ENCODE data around the gene PHACTR2.

Gene PHACTR2

DNA sequence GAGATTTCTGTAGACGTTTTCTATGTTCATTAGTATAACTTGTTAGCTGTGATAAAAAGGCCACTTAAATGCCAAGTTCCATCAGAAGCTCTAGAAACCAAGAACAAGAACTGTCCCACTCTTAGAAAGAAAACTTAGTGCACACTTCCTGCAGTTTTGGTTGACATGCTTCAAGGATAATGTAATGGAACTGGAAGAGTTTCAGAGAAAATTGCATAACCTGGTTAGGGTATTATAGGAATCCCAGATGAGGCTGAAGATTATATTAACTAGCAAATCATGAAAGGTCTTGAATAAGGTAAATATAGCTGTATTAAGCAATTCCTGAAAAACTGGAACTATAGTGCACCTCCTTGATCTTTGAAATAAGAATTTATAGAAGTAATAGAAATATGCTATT is 1.8 kb upstream of the PHACTR2 start:
- no peak for DNase-seq

DNA sequence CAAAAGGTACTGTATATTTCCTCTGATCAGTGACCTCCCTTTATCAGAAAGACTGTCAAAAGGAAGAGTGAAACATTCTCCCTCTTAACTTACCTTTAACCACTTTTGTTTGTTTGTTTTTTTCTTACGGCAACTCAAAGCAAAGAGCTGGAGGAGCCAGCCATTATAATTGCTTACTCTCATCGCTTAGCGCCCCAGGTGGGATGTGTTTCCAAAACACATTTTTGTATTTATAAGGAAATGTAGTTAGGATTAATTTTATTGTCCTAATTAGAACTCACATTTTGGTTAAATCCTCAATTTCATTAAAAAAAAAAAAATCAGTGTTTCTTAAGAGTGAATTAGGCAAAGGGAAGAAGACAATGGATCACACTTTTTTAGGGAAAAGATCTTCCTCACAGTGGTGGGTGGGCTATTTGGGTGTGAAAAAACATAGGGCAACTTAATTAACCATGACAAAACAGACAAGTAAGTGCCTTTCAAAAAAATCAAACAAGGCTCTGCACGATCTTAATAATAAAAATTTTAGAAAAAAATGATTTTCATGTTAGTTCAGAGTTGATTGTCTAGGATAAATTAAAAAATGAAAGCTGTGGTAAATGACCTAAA is 1.2 kb upstream of the PHACTR2 start:
- no peak for DNase-seq

DNA sequence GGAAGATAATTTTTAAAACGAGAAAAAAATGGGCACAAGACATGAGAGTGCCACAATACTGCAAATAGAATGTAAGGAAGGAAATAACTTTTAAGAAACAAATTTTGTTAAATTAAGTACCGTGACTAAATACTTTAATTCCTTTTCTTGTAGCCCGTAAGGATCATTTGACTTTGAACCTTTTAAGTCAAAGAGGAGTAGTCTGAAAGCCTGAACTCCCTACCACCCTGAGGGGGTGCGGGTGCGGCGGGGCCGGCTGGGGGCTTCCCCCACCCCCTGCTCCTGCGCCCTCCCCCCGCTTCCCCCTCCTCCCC is 231 bp upstream of the PHACTR2 start:
- DNase-seq, result no peak

DNA sequence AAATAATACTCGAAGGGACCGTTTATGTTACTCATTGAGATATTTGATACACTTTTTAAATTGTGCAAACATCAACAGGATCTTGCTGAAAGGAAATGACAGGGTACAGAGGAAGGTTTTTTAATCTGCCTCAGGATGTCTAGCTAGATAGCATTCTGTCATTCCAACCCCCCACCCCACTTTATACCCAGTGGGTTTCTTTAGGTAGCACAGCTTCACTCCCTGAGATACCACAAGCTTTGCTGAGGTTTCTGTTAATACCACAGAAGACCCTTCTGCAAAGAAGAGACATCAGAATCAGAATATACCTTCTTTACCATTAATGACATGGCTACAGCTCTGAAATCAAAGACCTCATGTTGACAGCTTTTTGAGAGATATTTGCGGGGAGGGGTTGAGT is 1.3 kb downstream of the PHACTR2 start:
- no peak for DNase-seq

DNA sequence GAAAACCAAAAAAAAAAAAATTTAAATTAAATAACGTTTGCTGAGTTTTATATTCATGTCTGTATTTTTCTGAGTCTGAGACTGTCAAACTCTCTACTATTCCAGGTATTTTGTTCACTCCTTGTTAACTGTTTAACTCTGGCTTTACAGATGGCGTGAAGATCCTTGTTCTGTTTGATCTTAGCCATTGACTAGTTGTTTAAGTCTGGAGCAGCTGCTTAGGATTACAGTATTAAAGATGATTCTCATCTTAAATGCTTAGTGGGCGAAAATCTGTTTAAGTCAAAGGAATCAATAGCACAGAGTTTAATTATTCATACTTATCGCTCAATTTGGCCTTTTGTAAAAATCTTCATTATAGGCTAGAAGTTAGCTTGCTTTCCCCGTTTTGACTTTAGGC is 2.4 kb downstream of the PHACTR2 start:
- no peak for DNase-seq

DNA sequence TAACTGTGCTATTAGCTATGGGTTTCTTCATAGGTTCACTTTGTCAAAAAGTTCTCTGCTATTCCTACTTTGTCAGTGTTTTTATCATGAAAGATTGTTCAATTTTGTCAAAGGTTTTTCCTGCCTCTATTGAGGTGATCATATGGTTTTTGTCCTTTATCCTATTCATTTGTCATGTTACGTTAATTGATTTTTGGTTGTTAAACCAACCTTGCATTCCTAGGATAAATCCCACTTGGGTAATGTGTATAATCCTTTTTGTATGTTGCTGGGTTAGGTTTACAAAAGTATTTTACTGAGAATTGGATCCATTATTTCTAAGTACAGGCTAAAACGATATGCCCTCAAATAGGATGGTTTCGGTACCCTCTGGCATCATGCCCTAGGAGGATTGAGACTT is 5.0 kb downstream of the PHACTR2 start:
- no peak for DNase-seq

DNA sequence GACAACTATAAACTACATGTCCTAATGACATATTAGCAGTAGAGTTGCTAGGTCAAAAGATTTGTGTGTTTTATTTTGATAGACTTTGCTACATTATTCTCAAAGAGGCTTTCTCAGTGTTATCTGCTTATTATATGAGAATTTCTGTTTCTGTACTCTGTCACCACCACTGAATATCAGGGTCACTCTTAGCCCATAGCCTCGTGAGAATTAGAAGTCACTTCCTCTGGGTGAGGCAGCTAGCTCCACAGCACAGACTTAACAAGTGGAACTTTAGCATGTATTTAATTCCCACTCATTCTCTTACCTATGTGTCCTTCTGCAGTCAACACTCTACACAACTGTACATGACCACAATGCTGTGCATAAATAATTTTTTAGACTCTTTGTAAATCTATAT is 6.7 kb downstream of the PHACTR2 start:
- DNase-seq, result no peak

DNA sequence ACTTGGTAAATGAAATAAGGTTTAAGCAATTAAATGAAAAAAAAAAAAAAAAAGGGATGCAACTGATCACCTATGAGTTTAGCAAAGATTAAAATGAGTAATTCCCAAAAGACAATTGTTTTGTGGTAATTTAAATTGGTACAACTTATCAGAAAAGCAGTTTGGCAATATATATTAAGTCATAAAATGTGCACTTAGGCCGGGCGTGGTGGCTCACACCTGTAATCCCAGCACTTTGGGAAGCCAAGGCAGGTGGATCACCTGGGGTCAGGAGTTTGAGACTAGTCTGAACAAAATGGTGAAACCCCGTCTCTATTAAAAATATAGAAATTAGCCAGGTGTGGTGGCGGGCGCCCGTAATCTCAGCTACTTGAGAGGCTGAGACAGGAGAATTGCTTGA is 7.9 kb downstream of the PHACTR2 start:
- DNase-seq, result no peak

DNA sequence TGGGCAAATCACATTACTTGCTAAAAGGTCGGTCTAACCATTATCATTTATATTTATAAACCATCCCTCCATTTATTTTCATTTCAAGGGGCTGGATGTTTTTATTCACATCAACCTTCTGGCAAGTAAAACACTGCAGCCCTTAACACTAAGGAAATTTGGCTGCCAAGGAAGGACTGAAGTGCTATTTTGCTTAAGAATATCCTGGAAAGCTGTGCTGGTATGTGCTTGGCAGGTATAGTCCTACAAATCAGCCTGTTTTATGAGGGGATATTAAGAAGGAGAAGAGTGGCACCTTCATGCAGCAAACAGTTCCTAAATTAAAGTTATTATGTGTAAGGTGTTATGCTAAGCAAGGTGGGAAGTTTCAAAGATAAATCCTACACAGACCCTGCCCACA is 9.8 kb downstream of the PHACTR2 start:
- DNase-seq, result no peak

DNA sequence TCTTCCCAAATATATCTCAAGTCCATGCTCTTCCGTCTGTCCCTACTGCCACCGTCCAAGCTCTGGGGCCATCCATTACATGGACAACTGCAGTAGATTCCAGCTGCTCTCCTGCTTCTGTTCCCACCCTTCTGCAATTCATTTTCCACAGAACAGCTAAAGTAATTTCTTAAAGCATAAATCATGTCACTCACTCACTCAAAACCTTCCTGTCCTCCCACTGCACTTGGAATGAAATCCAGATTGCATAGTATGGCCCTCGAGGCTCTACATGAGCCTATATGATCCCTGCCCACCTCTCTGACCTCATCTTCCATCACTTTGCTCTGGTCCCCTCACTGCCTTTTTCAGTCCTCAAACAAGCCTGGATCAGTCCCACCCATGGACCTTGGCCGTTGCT is 10.9 kb downstream of the PHACTR2 start:
- no peak for DNase-seq

DNA sequence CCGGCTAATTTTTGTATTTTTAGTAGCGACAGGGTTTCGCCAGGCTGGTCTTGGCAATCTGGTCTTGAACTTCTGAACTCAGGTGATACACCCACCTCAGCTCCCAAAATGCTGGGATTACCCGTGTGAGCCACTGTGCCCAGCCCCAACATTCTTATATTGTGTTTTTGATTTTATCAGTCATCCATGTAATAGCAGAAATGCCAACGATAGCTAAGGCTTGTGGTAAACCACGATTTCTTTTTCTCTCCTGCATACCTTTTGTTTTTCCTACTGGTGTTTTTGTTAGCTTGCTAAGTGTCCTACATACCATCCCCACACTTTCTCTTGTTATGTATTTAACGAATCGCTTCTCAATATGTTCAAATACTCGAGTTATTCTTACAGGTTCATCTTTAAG is 12.1 kb downstream of the PHACTR2 start:
- DNase-seq, result no peak

DNA sequence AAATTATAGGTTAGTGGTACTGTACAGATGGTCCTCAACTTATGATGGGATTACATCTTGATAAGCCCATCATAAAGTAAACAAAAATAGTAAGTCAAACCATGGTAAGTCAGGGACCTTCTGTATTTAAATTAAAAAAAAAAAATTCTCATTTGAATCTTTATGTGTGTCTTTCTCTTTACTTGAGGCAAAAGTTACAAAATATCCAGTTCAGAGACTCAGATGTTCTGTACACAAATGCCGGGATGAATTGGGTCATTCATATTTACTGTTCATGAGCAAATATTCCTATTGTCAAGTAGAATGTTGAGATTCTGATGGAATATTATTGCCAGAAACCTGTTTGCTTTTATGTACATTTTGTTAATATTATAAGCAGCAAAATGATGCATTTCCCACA is 13.4 kb downstream of the PHACTR2 start:
- no peak for DNase-seq

DNA sequence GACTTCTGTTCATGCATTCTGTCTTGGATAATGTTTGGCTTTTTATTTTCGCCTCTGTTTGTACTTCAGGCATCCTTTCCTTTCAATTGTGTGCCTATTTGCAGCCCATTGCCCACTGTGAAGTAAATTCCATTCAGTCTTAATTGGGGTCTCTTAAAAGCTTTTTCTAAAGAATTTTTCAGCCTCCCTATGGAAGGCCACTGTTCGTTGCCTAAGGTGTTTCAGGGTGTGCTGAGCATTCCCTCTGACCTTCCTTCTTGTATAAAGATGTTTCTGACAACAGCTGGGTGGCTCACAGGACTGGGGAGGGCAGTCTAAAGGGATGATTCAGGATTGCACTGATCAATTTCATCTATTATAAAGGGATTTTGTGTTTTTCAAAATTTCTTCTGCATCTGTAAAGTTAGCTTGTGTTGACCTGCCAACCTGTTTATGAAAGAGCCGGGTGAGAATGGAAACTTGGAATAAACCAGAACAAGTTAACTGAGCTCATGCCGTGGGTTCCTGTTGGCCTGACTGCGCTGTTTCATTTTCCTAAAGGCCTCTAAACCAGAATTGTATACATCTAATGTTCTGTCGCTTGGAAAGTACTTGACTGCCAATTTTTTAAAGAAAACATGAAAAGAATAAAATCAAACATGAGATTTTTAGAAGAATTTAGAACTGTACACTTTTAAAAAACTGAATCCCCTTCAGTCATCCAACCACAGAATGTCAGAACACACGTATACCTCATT is 14.3 kb downstream of the PHACTR2 start:
- no peak for DNase-seq

DNA sequence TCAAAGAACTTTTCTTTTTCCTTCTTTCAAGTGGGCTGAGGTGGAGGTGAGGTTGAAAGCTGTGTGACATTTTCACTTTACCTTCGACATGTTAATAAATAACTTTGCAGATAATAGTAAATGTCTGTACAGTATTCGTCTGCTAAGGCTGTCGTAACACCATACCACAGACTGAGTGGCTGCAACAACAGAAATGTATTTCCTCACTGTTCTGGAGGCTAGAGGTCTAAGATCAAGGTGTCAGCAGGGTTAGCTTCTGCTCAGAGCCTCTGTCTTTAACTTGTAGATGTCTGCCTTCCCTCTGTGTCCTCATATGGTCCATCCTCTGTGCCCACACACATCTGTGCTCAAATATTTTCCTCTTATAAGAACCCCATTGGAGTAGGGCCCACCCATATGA is 14.9 kb downstream of the PHACTR2 start:
- no peak for DNase-seq

DNA sequence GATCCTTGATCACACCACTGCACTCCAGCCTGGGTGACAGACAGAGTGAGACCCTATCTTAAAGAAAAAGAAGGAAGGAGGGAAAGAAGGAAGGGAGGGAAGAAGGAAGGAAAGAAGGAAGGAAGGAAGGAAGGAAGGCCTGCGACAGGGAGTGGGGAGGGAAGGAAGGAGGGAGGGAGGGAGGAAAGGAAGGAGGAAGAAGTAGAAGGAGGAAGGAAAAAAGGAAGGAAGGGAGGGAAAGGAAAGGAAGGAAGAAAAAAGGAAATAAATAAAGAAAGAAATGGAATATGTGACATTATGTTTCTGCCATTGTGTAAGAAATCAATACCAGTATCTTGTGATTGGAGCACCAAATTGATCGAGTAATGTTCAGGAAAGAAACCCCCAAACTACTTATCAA is 16.2 kb downstream of the PHACTR2 start:
- DNase-seq, result no peak

DNA sequence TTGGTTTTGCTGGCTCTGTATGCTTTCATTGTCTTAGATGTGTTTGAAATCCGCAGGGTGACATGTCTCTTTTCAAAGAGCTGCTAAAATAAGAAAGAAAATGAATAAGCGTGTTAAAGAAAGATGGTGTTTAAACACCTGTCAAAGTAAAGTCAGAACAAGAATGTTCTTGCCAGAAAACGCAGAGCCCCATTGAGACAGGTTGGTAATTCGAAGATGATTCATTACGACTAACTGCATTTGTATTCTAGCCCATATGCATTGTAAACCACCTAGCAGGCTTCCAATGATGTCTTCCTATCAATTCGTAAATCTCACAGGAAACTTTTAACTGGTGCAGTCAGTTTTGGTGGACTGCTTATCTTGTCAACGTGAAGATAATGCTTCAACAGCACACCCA is 16.8 kb downstream of the PHACTR2 start:
- no peak for DNase-seq

DNA sequence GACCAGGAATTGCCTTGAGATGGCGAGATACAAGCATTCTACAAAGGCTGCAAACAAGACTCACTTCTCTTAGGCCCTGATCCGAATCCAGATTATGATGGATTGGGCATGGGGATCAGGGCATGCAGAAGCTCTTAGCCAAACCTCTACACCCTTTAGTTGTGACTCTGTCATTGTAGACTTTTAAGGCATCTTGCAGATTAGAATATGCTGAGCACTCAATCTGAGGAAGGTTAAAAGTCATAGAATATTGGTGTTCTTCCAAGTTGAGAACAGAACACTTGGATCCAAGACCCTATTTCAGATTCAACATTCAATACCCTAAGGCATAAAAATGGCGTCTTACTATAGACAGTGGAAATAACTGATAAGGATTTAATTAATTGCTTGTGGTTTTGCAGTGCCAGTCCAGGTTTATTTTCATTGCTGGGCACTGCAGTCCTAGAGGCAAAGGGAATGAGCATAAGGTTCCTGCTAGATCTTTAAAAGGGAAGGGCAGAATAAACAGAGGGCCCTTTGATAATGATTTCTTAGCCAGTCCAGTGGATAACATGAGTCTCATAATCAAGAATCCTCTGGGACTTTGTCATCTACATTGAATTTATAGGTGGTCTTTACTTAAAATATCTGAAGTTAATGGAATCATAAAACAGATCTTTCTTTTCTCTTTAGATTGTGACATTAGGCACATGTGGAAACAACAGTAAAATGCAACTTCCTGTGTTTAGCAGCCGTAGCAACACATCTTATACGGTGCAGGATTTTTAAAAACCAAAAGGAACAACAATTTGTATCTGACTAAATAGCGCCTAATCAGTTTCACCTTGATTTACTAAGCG is 17.6 kb downstream of the PHACTR2 start:
- no peak for DNase-seq

DNA sequence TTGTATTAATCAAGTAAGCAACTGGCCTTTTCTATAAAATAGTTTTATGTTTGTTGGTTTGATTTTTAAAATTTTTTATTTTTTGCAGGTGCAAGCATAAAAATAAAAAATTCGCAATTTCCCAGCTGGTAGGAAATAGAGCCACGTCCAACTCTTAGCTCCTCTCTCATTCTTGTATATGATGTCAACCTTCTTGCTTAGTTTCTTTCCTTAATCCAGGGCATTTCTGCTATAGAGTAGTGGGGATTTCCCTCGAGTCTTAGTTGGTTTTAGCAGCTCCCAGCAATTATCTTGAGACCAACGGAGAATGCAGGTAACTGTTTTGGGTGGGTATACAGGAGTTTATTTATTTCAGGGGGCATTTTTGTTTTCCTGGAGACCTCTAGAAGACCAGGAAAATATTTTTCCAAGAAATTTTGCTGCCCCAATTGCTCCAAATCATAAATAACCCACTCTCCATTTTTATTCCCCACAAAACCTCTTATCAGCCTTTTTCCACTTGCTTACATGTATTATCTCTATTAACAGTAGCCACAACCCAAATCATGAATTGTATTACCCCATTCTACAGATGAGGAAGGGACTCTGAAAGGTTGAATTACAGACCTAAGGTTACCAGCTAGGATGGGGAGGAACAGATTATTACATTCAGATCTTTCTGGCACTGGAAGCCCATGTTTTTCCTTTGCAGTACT is 18.4 kb downstream of the PHACTR2 start:
- DNase-seq, result no peak

DNA sequence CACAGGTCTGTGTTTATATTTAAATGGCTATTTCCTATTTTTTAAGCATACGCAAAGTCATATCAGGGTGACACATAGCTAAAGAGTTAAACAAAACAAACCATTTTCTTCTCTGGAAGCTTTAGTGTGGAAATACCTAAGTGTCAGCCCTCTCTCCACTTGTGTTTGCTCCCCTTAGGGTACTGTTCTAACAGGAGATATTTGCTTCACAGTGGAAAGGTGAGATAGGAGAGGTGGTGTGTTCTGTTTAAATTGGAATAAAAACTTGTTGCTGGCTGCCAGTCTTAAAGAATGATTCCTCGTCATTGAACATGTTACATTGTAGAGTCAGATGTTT is 18.9 kb downstream of the PHACTR2 start:
- no peak for DNase-seq

DNA sequence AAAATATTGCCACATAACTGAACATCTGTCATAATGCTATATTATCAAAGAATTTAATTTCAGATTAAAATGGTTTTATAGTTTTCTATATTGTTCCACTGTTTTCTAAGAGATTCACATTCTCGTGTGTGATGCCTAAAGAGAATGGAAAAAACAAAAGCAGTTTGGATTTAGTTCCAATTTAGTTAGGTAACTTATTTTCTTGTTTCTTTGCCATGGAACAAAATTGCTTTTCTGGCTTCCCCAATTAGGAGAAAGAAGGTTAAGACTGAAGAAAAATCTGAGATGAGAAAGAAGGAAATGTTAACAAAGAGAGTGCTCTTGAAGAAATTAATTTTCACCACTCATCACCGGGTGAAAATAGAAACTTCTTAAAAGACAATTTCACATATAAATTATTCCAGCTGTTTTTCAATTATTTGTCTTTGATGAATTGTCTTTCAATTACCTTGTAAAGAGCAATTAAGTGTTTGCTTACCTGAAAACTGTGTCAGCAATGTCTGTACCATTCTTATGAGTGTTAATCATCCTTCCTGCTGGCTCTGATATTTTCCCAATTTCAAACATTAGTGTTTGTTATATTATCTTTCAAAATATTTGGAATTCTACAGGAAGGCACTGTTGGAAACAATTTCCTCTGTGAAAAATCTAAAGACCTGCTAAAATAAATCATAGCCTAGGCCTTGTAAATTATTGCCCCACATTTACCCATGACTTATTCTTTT is 19.5 kb downstream of the PHACTR2 start:
- DNase-seq, result no peak

DNA sequence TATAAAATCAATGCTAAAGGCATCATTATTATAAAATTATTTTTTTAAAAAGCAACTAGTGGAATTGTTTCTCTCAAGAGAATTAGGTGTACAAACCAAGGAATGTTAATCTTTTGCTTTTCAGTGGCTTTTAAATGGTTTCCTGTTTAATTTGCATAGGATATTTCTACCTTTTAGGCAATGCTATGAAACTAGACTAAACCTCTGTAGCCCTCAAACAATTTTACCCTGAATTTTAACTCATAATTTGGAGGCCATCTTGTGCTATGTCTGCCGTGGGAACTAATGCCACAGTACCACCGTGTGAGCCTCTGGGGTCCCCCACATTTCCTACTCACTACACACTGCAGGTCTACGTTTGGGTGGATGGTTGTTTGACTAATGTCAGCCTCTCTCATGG is 20.6 kb downstream of the PHACTR2 start:
- DNase-seq, result no peak

DNA sequence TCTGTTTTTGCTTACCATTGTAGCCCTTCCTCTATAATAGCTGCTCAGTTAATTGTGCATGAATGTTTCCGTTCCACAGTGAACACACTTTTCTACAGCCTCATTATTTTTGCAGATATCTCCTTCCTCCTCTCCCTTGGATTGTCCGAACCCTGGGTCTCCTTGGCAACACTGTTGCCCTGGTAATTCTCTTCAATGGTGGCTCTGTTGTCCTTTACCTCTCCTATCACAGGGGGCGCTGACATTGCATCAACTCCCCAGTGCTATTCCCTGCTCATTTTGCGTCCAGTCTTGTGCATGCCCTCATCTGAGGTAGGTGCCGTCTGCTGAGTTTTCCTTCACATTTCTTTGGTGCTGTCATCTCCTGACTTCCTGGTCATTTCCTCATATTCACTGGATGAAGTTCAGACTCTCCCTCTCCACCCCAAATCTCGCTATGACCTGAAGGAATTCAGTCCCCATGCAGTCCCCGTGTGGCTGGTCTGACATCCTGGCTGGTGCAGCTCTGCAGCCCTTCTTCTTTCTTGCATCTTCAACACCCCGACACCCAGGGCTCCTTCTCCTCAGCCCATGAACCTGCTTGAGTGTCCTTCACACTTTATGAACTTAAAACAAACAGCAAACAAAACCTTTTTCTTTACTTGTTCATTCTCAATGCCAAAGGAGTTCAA is 21.1 kb downstream of the PHACTR2 start:
- DNase-seq, result no peak

DNA sequence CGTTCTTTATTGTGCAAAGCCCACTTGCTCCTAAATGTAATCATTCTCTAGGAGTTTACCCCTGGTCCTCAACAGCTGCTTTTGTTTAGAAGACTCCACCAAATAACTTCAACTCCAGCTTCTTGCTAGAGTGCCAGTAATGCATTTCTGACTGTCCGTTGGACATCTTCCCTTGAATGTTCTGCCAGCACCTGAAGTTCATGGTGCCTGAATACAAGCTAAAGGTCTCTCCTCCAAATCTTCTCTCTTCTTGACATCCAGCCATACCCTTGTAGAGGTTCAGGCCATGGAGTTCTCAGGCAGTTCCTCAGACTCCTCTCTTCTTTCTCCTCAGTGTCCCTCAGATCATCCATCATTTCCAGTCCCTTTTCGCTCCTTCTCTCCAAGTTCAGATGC is 21.7 kb downstream of the PHACTR2 start:
- no peak for DNase-seq
